GM19043 (cell line): ENCODE results near the gene MECR.

Experiments
- ATAC-seq: cut with Tn5 transposase; IDR thresholded peaks from one replicate; pipeline ENCODE4 v1.9.1; 2021; ENCODE audit warnings: low read depth; ENCODE audit not compliant: unreplicated experiment

Gene MECR

DNA sequence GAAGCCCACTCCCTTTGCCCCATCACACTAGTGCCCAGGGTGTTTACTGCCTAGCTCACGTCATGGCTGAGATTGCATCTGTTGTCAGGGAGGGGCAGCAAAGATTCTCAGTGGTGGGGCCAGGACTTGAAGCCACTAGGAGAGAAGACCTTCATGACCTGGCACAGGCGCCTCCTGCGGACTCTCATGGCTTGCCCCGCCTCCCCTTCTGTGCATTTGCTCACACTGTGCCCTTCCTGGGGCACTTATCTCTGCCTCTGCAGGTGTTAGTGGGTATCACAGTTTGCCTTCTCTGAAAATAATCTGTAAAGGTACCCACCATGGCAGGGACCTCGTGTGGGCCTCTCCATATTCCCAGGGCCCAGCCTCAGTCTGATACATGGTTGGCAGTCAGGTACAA lies 25.7 kb upstream of the MECR start:
- no peak for ATAC-seq

DNA sequence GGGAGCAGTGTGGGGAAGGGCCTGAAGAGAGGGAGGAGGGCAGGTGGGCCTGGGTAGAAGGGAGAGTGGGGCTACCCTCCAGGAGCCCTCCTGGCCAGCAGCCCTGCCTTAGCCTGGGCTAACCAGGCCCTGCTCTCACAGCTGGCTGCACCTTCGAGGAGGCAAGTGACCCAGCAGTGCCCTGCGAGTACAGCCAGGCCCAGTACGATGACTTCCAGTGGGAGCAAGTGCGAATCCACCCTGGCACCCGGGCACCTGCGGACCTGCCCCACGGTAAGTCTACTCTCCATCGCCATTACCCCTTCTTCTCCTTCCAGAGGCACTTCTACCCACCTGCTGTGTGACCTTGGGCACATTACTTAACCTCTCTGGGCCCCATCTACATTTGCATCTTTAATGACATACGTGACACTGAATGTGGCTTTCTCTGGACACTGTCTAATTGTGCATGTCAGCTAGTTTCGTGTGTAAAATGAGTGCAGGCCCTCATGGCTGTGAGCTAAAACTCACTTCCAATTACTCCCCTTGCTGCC lies 24.5 kb upstream of the MECR start:
- ATAC-seq, result no peak

DNA sequence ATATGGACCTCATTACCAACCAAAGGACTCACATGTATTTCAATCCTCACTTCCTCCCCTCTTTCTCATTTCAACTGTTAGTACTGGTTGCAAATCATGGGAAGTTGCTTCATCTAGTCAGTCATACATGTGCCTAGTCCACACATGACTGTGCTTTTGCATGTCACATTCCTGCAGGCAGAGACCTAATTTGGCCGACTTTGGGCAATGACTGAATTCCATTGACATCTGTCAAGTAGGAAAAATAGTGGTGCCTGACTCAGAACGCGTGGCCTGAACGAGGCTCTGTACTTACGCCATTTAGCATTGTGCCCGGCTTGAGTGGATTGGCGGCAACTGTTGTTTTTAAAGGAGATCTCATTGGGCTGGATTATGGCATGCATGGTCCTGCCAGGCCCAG lies 23.6 kb upstream of the MECR start:
- ATAC-seq, result no peak

DNA sequence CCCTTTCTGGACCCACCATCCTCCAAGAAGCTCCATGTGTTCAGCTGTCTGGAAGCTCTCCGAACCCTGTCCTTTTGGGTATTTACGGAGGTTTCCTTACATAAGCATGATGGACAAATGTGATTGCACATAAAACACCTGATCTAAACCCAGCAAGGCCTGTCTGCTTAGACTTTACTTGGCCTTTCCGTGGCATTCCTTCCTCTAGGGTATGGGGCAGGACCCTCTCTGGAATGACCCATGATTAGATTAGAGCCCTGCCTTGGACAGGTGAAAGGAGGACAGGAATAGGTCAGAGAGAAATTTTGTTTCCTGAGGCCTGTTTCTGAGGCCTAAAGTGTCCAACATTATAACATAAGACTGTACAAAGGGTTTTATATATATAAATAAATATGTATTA lies 22.4 kb upstream of the MECR start:
- no peak for ATAC-seq

DNA sequence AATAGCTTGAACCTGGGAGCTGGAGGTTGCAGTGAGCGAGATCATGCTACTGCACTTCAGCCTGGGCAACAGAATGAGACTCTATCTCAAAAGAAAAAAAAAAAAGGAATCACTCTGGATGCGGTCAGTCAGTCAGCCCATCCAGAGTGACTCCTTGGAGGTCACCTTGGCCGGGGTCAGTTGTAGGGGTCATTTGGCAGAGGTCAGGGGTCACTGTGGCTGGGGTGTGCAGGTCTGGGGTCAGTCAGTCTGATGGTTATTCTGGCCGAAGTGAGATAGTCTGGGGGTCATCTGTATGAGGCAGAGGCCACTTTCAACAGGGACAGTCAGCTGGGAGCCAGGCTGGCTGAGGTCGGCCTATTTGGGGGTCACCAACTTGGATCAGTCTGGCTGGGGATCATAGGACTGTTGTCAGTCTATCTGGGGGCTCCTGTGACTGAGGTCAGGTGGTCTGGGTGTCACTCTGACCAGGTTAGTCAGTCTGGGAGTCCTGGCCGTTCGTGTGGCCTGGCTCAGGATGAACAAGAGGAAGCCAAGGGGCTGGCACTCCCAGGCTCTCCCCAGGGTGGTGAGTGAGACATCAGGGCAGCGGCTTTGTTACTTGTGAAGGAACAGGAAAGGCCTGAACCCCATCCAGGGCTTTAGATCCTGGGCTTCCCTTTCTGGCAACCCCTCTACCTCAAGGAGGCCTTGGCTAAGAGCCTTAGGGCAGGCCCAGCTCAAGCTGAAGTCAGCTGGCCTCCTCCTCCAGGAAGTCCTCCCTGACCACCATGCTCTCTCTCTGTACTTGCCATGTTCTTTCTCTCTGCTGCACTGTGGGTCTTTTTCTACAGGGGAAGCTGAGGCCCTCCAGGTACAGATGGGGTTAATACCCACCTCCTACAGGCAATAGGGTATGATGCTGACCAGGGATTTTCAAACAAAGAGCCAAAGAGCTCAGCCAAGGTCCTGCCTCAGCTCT lies 20.7 kb upstream of the MECR start:
- no peak for ATAC-seq

DNA sequence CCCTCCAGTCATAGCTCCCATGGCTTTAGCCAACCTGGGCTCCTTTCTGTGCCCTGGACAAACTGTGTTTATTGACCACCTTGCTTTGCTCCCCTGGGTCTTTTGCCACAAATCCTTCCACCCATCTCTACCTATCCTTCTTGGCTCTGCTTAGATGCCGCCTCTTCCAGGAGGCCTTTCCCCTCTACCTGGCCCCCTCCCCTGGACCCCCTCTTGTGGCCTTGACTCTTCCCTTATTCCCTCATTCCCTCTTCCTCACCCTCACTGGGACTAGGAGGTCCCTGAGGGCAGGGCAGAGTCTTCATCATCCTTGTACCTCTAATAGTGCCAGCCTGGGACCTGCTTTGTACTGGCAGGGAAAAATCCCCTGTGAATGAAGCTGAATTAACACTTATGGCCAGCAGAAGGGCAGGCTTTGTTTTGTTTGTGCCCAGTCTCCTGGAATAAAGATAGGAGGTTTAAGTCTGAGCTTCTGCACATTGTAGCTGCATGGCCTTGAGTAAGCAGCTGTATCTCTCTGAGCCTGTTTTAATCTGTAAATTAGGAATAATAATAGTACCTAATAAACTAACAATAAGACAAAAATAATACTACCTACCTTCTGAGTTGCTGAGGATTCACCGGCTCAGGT lies 19.3 kb upstream of the MECR start:
- no peak for ATAC-seq

DNA sequence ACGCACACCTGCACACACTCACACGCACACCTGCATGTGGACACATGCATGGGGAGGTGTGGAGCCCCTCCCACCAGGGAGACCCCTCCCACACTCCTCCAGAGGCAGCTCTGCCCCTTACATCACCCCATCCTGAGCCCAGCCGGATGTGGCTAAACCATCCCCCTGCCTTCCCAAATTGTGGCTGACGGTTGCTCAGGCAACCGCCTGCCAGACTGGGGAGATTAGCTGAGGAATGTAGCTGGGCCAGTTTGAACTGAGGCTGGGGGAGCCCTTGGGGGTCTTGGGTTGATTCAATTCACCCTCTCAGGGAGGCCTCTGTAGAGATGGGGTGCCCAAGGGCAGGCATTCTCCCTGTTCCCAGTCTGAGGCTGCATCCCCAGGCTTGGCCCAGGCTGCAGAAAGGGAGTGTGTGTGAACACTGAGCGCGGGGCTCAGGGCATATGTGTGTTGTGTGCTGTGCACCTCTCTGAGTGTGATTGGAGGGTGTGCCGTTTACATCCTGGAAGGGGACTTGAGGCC lies 18.5 kb upstream of the MECR start:
- no peak for ATAC-seq

DNA sequence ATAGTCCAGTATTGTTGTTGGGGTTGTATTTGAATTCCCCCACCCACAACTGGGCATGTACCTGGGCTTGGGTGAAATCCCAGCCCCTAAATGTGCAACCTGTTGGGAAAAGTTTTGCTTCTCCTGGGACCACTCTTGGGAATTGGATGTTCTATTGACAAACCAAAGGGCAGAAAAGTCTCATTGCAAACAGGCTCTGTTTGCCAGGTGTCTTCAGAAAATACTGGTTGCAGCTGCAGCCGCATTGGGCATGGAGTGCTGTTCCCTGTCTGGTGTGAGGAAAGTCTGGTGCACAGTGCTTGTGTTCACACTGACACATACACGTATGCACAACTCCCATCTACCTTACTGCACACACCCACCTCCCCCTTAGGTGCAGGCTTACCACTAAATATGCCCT lies 17.7 kb upstream of the MECR start:
- no peak for ATAC-seq

DNA sequence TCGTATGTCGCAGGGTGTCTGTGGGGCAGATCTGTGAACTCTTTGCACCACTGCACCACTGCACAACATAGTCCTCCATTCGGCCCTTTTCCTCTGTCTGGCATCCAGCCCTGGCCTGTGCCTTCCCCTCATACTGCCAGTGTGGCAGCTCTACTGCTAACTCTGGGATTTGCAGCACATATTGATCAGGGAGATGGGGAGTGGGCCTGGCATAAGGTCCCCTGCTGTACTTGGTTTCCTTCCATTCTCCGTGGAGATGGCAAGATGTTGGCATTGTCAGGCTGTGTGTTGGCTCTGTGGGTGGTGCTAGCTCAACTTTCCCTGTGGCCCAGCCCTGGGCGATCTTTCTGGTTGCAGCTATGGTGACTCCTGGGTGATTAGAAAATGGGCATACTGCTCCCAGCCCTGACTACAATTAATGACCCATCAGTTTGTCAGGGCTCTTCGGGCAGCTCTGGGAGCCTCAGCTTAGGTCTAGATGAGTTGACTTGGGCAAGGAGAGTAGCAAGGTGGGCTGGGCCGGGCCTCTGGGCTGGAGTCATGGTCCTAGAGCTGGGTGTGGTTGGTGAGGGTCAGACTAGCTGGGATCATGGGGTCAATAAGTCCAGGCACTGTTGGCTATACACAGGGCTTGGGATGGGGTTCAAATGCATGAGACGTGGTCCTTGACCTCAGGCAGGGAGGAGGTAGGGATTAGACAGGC lies 17.0 kb upstream of the MECR start:
- ATAC-seq, result no peak

DNA sequence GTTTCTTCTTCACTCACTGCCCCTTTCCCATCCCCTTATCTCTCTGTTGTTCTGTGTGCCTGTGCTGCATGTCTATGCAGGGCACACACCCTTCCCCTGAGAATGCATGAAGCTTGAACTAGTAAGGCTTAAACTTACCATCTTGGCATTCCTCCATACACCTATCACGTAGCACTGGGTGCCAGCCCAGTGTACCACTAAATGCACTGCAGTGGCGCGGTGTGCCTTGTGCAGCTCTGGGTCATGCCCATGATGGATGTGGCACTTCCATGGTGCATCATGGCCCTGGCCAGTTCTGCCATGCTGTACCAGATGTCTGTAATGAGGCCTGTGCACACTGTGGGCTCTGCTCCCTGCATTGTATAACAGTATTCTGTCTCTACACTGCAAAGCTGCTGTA lies 16.3 kb upstream of the MECR start:
- no peak for ATAC-seq

DNA sequence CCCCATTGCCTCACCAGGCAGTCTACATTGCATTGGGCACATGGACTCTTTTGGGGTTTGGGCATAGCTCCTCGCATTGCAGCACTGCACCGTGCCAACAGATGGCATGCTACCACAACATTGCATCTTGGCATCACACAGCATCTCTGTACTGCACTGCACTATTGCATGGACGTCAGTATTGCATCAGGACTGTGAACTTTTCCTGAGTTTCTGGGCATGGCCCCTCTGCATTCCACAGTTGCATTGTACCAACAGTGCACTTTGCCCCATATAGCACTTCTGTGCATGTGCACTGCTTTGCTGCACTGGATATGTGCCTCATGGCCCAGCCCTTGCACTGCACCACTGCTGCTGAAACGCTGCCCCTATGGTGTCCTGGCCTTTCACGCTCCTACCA lies 15.1 kb upstream of the MECR start:
- ATAC-seq, result no peak

DNA sequence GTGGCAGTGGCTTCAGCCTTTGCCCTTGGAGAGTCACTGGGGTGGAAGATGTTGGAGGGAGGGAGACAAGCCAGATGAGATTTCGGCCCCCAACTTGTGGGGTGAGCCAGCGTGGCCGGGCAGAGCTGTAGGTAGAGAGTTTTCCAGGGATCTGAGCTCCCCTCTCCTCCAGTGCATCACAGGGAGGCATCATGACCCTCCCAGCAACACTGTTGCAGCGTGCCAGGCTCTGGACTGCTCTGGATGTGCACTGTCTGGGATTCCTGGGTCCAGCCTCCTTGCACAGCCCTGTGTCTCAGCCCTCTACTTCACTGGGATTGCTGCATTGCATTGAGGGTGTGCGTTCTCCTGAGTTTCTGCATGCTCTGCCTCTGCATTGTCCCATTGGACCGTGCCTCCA lies 14.5 kb upstream of the MECR start:
- ATAC-seq, result no peak

DNA sequence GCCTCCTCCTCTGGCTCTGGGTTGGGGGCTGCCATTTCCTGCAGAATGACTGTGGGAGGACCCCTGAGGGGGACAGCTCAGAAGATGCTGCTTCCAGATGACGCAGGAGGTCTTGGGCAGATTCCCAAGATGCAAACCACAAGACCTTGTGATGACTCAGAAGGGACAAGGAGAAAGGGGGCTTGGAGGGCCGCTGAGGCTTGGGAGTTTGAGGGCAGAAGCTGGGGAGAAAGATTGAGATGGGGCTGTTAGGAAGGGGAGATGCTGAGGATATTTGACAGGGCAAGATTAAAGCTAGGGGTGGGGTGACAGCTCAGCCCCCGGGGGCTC lies 13.1 kb upstream of the MECR start:
- ATAC-seq, result no peak

DNA sequence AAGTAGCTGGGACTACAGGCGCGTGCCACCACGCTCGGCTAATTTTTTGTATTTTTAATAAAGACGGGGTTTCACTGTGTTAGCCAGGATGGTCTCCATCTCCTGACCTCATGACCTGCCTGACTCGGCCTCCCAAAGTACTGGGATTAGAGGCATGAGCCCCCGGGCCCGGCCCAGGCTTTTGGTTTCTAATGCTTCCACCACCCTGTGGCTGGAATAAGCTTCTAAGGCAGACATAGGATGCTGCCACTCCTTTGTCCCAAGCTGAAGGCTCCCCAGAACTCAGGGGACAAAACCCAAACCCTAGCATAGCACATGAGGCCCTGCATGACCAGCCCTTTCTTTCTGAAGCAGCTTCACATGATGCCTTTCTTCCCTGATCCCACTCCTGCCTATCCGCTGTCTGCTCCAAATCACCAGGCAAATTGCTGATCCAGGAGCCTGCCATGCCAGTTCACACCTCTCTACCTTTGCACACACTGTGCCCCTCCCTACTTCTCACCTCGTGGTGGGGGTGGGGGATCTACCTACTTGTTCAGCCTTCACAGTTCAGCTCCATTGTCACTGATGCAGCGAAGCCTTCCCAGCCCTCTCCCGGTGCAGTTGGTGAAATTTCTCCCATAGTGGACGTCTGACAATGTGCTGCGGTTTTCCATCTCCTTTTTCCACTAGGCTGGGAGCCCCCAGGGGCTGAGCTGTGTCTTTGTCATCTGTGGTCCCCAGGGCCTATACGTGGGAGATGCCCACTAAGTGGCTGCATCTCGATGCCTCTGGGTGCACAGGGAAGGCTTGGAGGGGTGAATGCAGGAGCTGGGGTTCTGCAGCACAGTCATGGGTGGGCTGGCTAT lies 12.5 kb upstream of the MECR start:
- no peak for ATAC-seq

DNA sequence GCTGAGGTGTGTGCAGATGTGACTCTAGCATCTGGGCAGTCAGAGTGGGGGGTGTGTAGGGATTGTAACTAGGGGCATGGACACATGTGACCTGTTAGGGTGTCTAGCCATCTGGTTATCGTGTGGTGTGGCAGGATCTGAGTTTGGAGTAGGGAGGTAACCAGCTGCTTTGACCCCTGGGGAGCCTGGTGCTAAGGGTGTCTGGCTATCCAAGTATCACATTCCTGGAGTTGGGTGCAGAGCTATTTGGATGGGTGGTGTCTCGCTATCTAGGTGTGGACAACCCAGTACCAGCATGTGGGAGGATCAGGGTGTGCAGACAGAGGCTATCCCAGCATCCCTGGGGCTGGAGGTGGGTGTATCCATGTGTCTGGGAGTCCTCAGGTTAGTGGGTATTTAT lies 10.3 kb upstream of the MECR start:
- no peak for ATAC-seq

DNA sequence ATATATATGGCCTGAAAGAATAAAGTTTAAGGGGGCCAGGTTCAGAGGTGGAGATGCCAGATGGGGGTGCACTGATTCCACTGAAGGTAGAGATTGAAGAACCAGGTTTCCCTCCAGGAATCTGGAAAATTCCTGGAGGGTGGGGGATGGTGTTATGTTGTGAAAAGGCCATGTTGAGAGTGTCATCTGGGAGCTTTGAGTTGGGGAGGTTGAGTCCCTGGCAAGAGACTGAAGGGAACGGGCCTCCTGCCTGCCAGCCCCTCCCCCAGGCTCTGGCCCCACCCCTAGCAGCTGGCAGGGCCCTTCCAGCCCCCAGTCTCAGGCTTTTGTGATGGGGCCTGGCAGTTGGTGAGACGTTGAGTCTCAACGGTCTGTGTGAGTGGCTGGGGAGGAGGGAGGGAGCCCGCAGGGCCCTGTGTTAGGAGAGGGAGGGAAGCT lies 9.7 kb upstream of the MECR start:
- ATAC-seq, result no peak

DNA sequence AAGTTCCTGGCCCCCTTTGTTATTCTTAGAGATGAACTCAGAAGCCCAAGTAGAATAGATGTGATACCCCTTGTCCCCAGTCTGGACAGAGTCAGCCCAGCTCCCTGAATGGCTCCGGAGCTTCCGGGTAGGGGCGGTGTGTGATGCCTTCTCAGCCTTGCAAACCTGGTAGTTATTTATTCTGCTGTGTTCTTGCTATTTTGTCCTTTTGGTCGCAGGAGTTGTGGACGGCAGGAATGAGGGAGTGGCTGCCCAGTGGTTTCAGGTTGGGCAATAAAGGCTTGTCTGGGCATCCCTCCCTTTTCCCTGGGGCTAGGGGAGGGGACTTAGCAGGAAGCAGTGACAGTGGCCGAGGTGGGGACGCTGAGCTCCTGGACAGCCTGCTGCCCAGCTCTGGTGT lies 8.4 kb upstream of the MECR start:
- ATAC-seq, result no peak

DNA sequence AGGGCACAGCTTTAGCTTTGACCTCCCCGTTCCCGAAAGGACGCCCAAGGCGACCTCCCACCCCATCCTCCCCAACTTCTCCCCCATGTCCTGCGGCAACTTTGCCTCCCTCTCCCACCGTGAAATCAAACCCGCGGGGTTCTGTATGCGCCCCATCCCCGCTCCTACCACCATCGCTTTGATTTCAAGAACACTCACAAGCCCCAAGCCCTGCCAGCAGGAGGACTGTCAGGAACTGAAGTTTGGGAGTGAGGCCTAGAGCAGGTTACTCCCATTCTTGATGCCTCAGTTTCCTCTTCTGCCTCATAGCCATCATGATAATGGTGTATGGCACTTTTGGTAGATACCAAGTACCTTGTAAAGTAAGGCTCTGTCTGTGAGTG lies 7.9 kb upstream of the MECR start:
- no peak for ATAC-seq

DNA sequence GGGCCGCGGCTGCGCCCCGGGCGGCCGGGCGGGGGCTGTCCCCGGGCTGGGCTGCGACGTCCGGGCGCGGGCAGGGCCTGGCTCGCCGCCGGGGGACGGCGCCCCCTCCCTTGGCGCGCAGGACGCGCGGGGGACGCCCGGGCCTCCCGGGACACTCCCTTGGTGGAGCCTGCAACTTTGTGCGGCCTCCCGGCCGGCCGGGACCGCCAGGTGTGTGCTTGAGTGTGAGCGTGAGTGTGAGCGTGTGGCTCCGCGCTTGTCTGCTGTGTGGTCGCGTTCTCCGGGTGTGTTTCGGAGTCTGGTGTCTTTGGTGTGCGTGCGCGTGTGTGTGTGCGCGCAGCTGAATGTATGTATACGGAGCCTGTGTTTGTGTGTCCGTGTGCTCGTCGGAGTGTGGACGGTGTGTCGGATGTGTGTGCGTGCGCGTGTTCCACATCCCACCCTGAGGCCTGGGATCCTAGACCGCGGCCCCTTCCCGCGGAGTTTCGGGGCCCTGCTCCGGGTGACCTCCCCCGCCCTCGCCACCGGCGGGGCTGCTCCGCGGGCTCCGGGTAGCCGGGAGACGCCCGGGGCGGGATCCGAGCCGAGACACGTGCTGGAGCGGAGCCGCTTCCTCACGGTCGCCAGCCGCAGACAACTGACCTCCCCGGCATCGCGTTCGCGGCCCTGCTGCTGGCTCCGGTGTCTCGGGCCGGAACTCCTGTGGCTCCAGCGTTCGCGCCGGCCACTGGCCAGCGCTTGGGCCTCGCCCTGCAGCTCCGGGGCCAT lies 7.3 kb upstream of the MECR start:
- ATAC-seq, result no peak
